Pancreas (tissue), 10 donors: Measurements from ENCODE around the gene GRWD1. TPM values are rescaled to one million over a fixed set of nuclear protein-coding genes. Genes with fewer than 3 reads are reported as not detected.
A peak's percentile ranks its signal among the peaks of the same experiment; 100 is the strongest.

Source experiments
- ATAC-seq, 4 donors: fragments of 200-7000 bp; cut with Tn5 transposase; one replicate each; pipeline versions ENCODE4 v1.8.0 to v1.9.1; 2020; ENCODE audit warnings: mild to moderate bottlenecking in 4 of 4, moderate library complexity in 4 of 4
- DNase-seq, 6 donors: peaks; one replicate each; pipeline ENCODE4 v3.0.0-alpha.2; 2020
- FAIRE-seq: peaks from 2 replicates; lab custom pipeline; 2012; peaks lifted over from hg19 to GRCh38; lab: Jason Lieb, UNC
- H3K27ac ChIP-seq, 4 donors: fragments of 200-600 bp; sonication (generic); 1 replicate in 3 of 4; 2 replicates in 1 of 4; pipeline versions ENCODE4 v1.5.0 to v1.8.0; 2020
- H3K27me3 ChIP-seq, 4 donors: fragments of 200-600 bp; one replicate each; pipeline ENCODE4 v1.8.0; 2021
- H3K36me3 ChIP-seq, 3 donors: fragments of 200-600 bp; sonication (generic) in 1 of 3; one replicate each; pipeline versions ENCODE4 v1.5.0 to v1.8.0; 2020 to 2021
- H3K4me1 ChIP-seq, 3 donors: fragments of 200-600 bp; one replicate each; pipeline ENCODE4 v1.8.0; 2021
- H3K4me3 ChIP-seq, 4 donors: fragments of 200-600 bp; sonication (generic) in 2 of 4; one replicate each; pipeline versions ENCODE4 v1.5.0 to v1.8.0; 2020 to 2021
- H3K9me3 ChIP-seq, 4 donors: fragments of 200-600 bp; one replicate each; pipeline ENCODE4 v1.8.0; 2021
- CTCF ChIP-seq, 4 donors: fragments of 200-600 bp; sonication (generic) in 3 of 4; IDR thresholded peaks; one replicate each; pipeline versions ENCODE4 v1.5.0 to v1.8.0; 2021; ENCODE audit warnings: antibody characterized with exemption in 4 of 4
- WGBS, 2 donors: extraction: QIAGEN DNeasy Blood & Tissue Kit; methylation state at CpG; one replicate each; pipeline ENCODE4 v1.1.7; 2013; 5-methylcytosine and 5-hydroxymethylcytosine counted together
- intact Hi-C, 3 donors: fragments of 100-400 bp; cut with DNase I; formaldehyde crosslinking; loops; one replicate each; pipeline versions ENCODE4 v1.11.1 to v1.14.2; 2022
- polyA plus RNA-seq, 2 donors: library from polyadenylated mRNA; stranded (reverse); fragments of 200-250 nt; gene quantifications; one replicate each; pipeline ENCODE4 v1.2.3, GENCODE V29; 2013
- total RNA-seq, 6 donors: library from RNA; stranded (reverse); fragmentation: NEBNext Ultra II Directional in 4 of 6; extraction: Animal tissue kit (Norgen Biotek cat#: 25700) in 4 of 6; gene quantifications; one replicate each; pipeline versions ENCODE4 v1.2.1 to v1.2.4, GENCODE V29; 2021 to 2023
- donor health status: healthy with polysubstance abuse.
- donor health status: DM: no; HTN: no; CAD: no; lungs with moderate emphysema.
- donor health status: DM: no; HTN: no; CAD: no.
- donor health status: control.
- donor health status: control.
- donor health status: Bipolar disorder and iron deficiency.
- donor health status: DM: yes; HTN: yes; CAD: no.
- donor health status: DM: no; HTN: no; CAD: no.
- donor health status: DM: no; HTN: no; CAD: no.
- donor health status: DM: yes; HTN: yes; CAD: no.

Gene GRWD1
- total and polyA plus RNA-seq, 8 donors = 8.6 to 23.1 (median 16.2) TPM

GRCh38 chr19:48491793-48492123 lies 46.0 kb downstream of the GRWD1 start:
- 44 to 48% methylated on average over 9 to 10 of the region's 10 CpGs for WGBS, 2 donors
- H3K36me3 ChIP-seq = no peaks in the 10 kb centered on the region
- no peak for ATAC-seq
- H3K4me1 ChIP-seq = peaks cover 0 to 10% (median 0%) of the 10 kb centered on the region in 3 donors
- no peak overlapping the region for H3K27ac ChIP-seq
- H3K9me3 ChIP-seq = no peaks in the 10 kb centered on the region
- H3K4me3 ChIP-seq = no peak overlapping the region
- TF ChIP-seq CTCF (IDR thresholded peaks at IDR 0.05) = no peak
- DNase-seq = no peak
- no peak for FAIRE-seq
- intact Hi-C loops = loop anchor here in 1 of 3 donors (5.0 kb wide), 1 partner anchor 96 kb away; no protein-coding TSS in a partner anchor
- H3K27me3 ChIP-seq = no peaks in the 10 kb centered on the region

GRCh38 chr19:48492925-48493717 lies 47.3 kb downstream of the GRWD1 start:
- Histone ChIP-seq H3K27ac (peak overlapping the region in 2 of 4 donors; percentile 61 to 66), H3K4me3 (peak overlapping the region in 3 of 4 donors; percentile 14 to 58 (median 50)), H3K36me3 (no peaks in the 10 kb centered on the region), H3K27me3 (no peaks in the 10 kb centered on the region), H3K9me3 (no peaks in the 10 kb centered on the region), H3K4me1 (peaks cover 0 to 10% (median 0%) of the 10 kb centered on the region in 3 donors)
- ATAC-seq = peak; percentile 79 to 86 (median 82)
- peak; percentile 56 for FAIRE-seq
- 1% methylated on average over 37 to 47 of the region's 47 CpGs for WGBS, 2 donors
- intact Hi-C loops = loop anchor here in 1 of 3 donors (5.0 kb wide), 1 partner anchor 94 kb away; no protein-coding TSS in a partner anchor
- no peak for TF ChIP-seq CTCF (IDR thresholded peaks at IDR 0.05)
- DNase-seq = peak; percentile 96 to 98 (median 98)

GRCh38 chr19:48493718-48494401 lies 48.1 kb downstream of the GRWD1 start:
- no peak for TF ChIP-seq CTCF (IDR thresholded peaks at IDR 0.05)
- peaks cover 0 to 8% (median 0%) of the 10 kb centered on the region in 3 donors for H3K4me1 ChIP-seq
- intact Hi-C loops = loop anchor here in 1 of 3 donors (5.0 kb wide), 1 partner anchor 93 kb away; no protein-coding TSS in a partner anchor
- no peaks in the 10 kb centered on the region for H3K9me3 ChIP-seq
- no peak for FAIRE-seq
- peak; percentile 4 to 11 (median 8) for ATAC-seq
- peak overlapping the region in 2 of 4 donors; percentile 48 to 58 for H3K27ac ChIP-seq
- H3K4me3 ChIP-seq = peak overlapping the region; percentile 11 to 58 (median 32)
- H3K36me3 ChIP-seq = no peaks in the 10 kb centered on the region
- no peaks in the 10 kb centered on the region for H3K27me3 ChIP-seq
- no peak for DNase-seq
- 3 to 4% methylated on average over 43 to 70 of the region's 70 CpGs for WGBS, 2 donors

- 77 to 79% methylated on average over 6 of the region's 6 CpGs for WGBS, 2 donors
- peaks cover 0 to 8% (median 0%) of the 10 kb centered on the region in 3 donors for H3K4me1 ChIP-seq
- intact Hi-C loops = no loop called here
- H3K27me3 ChIP-seq = no peaks in the 10 kb centered on the region
- no peak overlapping the region for H3K4me3 ChIP-seq
- DNase-seq = no peak
- ATAC-seq = no peak
- no peak for FAIRE-seq
- no peaks in the 10 kb centered on the region for H3K36me3 ChIP-seq
- no peaks in the 10 kb centered on the region for H3K9me3 ChIP-seq
- TF ChIP-seq CTCF (IDR thresholded peaks at IDR 0.05) = no peak
- H3K27ac ChIP-seq = no peak overlapping the region
These were observed 49.6 kb downstream of the GRWD1 start for GRCh38 chr19:48495396-48495795.
